Stimulated activated CD4-positive, alpha-beta T cell treated with anti-CD3 and anti-CD28 coated beads, Interleukin-12 subunit alpha, Interleukin-12 subunit beta, amount 100 ng/mL, for 4 hours (primary cell): Measurements from ENCODE around the gene RGS6.

Experiments used
- DNase-seq: peaks from one replicate; pipeline ENCODE4 v3.0.0-alpha.2; 2020

The RGS6 gene

DNA sequence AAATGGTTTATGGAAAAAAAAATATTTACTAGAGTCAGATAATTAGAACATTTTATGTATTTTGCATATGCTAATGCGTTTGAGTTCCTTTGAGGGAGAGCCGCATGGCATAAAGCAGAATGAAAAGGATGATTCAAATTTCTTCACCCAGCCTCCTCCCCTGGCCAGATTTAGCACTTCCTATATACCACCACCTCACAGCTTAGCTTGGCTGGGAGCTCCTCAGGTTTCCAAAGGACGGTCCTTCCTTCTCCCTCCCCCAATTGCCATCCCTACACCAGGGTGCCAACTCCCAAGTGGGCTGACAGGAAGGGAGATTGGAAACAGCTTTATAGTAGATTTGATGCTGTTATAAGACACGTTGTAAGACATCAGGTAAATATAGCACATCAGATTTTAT is 157.4 kb downstream of the RGS6 start:
- no peak for DNase-seq

DNA sequence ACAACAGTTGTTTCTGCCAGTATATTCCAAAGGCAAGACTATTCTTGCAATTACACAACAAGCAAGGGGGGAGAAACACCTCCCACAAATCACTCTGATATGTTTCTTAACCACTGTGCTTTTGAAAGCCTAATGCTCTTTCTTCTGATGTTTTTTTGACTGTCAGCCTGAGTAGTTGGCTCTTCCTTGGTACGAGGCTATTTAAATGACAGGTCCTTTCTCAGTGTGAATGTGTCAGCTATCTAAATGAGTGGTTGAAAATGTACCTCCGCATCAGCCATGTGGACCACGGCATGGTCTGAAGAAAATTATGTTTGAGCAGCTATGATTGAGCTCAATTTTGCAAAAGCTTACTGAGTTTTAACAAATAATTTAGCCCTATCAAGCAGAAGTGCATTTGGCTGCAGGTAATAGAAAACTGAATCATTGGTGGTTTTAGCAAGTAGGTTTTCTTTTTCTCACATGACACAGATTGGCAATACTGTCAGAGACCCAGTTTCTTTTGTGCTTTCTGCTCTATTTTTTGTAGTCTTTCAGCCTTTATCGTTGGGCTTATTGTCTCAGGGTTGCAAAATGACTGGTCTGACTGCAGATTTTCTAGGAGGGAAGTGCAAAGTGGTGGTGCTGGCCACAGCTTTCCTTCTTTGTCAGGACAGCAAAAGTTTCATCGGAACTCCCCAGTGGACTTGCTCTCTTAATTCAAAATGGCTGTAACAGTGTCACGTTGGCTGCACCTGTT is 162.8 kb downstream of the RGS6 start:
- DNase-seq, result no peak

DNA sequence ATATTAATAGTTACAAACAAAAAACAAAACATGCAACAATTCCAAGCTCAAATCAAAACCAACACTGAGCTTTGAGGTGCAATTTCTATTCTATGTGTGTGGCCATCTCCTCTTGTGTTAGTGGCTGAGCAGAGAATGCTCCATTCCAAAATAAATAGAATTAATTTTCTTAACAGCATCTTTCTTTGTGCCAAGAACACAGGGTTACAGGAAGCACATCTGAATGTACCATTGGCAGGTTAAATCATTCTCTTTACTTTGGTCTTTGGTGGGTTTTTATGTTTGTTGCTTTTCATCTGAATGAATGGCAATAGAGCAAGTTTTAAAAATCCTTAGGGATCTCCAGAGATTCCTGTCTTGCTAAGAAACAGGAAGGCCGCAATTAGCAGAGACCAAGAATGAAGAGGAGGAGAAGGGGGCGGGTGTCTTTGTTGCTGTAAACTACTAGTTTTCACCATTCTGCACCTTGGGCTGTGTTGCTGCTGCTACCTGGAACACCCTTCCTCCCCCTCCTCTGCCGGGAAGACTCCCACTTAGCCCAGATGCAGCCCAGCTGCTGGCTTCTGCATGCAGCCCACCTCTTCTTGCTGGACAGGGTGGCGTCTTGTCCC is 165.0 kb downstream of the RGS6 start:
- DNase-seq, result no peak

DNA sequence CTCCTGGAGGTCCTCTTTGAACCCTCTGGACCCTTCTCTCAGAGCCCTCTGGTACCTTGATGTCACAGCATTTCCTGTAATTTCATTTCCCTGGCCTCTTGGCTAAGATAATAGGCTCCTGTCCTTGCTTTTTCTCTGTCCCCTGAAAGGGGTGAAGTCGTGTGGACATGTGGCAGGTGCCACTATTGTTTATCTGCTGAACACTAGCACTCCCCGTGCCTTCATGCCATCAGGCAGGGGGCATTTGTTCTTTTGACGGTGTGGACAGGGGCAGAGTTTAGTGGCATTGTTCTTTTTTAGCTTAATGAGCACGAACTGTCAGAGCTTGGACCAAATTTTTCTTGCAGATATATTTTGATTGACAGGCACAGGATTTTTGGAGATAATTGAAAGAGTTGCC is 166.0 kb downstream of the RGS6 start:
- DNase-seq, result no peak

DNA sequence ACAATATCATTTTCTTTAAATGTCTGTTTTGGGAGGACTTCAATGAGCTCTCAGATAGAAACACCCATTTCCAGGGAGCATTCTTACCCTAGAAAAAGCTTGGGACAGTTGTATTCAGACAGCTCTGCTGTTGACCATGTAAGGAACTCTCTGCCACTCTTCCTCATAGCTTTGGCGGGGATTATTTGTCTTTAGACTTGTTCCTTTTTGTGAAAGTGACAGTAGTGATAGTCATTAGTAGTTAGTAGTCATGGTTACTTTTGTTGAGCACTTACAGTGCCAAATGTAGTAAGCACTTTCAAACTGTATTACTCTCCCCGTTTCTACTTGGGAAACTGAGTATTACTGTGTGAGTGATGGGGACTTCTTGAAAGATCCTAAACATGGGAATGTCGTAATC is 167.3 kb downstream of the RGS6 start:
- no peak for DNase-seq

DNA sequence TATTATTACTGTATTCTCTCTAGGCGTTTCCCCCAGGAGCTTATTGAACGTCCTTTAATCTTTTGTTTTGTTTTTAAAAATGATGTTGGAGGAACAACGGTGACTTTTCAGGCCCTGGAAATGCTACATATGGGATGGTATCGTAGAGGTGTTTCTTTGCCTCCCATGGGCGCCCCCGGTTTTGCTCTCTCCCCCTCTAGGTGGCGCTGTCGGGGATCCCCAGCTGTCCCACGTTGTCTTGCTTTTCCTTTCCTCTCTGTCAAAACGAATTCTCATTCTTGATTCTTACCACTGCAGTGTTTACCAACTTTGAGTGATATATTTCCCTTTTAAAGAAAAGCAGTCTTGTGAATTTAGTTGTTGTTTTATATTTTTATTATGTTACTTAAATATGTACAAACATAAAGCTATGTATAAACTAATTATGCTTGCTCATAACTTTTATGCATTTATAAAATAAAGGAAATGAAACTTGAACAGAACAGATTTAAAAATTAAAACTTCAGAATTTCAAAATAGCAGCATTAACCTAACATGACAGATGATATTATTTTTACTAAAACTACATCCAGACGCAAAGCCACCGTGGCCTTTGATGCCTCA is 171.9 kb downstream of the RGS6 start:
- peak; percentile 30 for DNase-seq

DNA sequence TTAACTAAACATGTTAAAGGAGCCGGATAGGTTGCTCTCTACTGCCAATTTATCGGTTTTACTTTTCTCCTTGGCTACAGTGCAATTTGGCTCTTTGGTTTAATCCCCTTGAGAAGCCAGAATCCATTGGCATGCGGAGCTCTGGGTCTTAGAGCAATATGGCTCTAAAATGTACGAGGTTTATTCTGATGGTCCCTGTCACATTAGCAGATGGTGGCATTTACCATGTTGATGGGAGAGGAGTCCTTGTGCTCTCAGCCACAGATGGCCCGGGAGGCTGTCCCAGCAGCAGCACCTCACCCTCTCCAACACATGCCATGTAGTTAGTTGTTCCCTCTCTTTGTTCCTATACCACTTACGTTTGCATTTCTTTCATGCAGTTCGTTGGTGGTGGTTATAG is 179.7 kb downstream of the RGS6 start:
- no peak for DNase-seq

DNA sequence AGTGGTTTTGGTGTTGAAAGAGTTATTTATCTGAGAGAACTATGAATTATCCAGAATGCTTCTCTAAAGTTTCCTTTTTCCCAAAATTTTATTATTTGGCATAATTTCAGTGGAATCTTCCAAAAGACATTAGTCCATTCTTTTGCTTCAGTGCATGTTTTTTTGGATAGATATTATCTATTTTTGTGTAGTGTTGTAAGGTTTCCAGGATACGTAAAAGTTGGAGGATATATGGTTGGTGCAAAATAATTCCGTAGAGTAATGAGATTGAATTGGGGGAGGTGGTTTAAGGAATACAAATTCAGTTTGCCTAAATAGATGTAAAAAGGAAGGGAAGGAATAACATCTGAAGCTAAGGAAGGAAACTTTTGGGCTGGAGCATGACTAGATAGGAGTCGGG is 186.6 kb downstream of the RGS6 start:
- no peak for DNase-seq

DNA sequence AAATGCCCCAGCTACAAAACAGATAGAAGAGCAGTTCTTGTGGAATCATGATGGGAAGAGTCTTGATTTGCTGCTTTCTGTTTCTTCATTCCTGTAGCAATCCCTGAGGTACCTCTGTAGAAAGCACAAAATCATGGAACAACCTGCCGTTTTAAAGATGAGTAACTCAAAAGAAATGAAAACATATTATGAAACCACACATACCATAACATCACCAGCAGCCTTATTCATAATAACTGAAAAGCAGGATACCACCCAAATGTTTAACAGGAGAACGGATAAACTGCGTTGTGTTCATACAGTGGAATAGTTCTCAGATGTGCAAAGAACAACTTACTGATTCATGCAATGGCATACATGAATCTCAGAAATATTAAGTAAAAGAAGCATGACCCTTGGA is 188.1 kb downstream of the RGS6 start:
- no peak for DNase-seq

DNA sequence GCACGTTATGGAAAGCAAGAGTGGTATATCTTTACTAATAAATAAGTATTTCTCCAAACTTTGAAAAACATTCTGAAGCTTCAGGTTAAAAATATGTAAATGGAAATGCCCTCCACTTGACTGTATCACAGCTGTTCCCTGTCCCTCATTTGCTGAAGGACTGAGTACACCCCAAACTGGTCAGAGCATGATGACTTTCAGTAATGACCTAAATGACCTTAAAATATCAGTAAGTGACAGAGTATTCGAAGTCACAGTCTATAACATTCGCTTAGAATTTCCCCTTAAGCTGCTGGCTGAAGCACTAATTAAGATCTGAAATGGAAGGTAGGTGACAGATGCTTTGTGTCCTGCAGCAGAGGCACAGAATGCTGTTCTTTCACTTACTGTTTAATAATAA is 191.5 kb downstream of the RGS6 start:
- DNase-seq, result no peak

DNA sequence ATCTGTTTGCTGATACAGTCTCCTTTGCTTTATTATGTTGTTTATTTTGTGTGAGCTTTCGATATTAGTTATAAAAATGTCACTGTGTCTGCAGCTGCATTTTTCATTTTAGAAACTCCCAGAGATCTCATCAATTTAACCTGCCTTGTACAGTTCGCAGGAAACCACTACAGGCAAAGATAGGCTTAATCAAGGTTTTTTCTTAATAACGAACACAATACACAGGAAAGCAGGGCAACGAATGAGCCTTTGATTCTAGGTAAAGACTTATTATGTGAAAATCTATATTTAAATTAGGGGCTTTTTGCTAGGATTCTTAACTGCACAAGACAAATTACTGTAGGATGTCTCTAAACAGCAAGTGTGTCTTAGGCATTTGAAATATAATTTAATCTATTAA is 191.9 kb downstream of the RGS6 start:
- DNase-seq, result no peak

DNA sequence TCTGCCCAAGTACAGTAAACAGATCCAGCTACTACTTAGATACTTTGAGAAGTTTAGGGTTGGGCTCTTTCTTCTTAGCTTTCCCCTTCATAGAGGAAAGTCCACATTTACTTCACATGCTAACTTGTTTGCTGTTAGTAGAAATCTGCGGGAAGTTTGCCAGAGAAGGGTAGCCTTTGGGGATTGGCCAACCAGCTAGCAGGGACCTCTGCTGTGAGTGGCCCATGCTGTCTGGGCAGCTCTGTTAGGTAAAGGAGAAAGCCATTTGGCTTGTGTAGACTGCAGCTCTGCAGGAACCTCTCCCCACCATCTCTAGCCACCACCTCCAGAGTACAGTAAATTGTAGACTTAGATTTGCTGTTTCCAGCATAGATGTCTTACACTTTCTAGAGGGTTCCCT is 193.9 kb downstream of the RGS6 start:
- no peak for DNase-seq

DNA sequence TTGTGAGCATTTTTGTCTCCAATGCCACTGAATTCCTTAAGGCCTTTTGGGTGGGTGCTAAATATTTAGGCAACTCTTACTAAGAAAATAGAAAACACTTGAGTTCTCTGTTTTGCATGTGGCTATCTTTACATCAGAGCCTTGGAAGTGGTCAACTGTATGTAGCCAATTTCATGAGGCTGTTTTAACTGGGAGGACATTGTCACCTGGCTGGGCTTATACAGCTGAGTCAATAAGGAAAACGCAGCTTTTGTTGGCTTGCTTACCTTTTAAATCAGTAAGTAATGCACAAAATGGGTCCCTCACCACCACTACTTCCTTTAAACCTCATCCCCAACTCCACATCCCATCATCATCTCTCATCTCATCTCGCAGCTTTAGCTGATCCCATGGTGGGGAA is 194.3 kb downstream of the RGS6 start:
- DNase-seq, result no peak

DNA sequence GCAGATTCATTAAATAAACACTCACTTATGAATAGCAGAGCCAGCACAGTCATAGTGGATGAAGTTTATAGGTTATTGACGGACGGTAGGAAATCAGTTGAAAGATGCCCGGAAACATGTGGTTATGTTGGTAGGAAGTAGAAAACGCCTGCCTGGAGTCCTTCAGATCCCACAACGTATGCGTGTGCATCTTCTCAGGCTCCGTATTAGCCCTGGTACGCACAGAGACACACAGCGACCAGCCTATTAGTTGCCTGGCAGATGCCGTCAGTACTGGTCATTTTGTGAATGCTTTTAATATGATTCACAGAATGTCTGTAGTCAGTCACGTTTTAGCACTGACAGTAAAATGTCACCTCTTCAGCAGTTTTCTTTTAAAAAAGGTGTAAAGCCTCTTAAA is 196.4 kb downstream of the RGS6 start:
- no peak for DNase-seq

DNA sequence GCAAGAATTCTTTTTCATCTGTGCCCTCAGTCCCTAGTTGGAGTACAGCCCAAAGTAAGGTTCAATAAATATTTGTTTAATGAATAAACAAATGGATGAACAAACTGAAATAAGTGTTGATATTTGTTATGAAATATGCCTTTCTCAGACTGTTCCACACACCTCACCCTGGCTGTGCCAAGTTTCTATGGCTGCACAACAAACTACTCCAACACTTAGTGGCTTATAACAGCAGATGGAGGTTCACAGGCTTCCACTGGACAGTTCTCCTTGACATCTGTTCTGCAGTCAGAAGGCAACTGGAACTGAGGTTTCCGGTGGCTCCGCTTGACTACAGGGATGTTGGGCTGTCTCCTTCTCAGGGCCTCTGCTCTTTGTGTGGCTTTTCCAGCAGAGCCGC is 197.1 kb downstream of the RGS6 start:
- no peak for DNase-seq

DNA sequence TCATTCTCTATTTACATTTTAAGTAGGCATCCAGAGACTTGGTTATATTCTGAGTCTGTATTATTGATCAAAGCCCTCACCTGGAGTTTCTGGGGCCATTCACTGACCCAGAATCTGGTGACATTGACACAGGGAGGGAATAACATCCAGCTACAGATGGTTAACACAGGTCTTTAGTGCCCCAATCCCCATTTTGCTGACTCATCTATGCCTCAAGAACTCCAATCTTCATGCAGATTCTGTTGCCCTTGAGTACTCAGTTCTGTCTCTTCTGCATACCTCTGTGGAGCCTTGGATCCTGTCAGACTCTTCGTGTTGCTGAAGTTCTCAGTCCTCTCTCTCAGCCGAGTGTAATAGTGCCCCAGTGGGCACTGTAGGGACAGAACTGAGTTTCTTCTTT is 208.9 kb downstream of the RGS6 start:
- no peak for DNase-seq

DNA sequence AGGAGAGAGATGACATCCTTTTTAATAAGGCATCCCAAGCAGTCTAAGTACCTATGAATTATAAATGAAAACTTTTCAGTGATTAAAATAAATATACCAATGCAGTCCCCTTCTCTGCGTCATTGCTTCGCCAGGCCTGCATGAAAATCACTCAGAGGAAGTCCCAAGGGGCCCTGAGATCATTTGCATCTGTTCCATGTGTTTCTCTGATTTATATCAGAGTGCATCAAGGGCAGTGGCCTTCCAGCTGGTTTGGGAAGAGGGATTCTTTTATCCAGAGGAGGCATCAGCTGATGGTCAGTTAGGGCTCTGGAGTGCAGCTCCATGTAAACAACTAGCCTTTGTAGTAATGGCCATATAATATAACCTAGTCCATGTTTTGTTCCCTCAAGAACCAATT is 210.1 kb downstream of the RGS6 start:
- DNase-seq, result no peak

DNA sequence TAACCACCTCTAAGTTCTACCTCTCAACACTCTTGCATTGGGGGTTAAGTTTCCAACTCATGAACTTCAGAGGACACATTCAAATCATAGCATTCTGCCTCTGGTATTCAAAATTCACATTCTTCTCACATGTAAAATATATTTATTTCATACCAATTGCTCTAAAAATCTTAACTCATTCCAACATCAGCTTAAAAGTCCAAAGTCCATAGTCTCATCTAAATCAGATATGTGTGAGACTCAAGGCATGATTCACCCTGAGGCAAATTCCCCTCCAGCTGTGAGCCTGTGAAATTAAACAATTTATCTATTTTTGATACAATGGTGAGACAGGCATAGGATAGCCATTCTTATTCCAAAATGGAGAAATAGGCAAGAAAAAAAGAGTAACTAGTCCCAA is 214.0 kb downstream of the RGS6 start:
- DNase-seq, result no peak

DNA sequence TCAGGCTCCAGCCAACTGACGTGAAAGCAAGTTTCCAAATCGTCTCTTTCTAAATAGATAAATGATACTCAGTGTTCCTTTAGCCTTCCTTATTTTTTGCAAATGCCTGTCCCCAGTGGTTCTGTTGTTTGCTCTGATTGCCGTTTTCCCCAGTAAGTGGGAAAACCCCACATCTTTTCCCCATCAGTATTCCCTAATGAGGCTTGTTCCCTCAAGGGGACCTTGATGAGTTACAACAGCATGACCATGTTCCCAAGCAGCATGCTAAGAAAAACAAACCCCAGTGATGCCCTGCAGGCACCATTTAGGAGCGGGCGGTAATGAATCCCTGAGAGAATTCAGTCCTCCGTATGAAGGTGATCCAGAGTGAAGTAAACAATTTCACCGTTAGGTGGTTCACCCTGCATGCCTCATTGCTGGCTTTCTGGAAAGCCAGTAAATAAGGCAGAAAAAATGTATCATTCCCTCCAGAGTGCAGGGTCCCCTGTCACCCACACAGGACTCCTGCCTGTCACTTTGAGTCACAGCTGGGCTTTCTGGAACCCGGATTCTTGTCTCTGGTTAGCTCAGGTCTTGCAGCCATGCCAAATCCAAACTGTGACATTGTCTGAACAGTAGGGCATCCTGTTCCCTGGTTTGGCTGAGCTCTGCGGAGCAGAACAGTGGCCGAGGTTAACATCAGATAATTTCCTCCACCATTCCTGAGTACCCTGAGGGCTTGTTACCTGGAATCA is 222.6 kb downstream of the RGS6 start:
- DNase-seq, result no peak

DNA sequence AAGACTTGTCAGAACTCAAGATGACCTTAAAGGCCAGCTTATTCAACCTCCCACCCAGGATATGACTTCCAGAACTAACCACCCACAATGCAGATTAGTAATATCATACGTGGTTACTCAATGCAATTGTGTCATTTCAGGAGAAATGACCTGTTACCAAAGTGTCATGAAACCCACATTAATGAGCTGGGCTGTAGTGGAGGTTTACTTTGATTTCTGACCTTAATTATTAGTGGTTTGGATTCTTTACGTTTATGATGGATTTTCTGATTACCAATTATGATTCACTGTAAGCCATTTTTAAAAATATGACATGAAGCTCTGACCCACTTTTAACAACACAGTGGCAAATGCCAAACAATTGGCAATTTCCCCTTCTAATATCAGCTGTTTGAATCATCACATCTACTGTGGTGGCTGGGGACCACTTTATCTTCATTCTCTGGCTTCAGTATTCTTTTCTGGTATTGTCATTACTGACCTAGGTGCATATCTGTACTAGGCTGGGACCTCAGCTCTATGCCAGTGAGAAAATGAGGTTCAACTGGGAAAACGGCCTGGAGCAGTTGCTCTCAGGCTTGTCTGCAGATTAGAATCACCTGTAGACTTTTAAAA is 223.3 kb downstream of the RGS6 start:
- no peak for DNase-seq

DNA sequence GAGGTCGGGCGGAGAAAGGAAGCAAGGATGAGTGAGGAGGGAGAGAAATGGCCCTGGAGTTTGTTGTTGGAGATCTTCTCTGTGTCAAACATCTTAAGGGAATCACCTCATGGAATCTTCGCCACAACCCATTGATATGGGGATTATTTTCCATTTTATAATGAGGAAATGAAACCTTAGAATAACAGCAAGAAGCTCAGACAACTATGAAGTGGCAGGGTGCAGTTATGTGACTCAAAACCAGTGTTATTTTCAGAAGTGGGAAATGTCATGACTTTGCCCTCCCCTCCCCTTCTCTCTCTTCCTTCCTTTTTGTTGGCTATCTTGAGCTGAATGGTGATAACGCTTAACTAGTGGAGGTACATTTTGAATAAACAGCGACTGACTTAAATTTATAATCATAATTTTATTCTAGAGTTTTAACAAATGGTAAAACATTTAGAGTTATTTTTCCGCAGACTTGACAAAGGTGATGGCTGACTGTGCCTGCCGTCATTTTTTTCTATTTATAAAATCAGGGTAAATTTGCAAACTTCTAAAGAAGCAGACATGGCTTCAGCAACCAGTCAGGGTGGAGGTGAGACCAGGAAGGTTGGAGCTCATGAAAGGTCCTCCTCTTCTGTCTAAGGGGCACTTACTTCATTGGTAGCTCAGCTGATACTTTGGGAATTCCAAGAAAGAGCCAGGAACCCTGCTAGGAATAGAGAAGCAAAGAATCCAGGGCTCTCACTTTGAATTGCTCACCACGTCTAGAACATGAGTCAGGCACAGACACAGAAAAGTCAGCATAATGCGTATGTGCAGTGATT is 232.4 kb downstream of the RGS6 start:
- no peak for DNase-seq

DNA sequence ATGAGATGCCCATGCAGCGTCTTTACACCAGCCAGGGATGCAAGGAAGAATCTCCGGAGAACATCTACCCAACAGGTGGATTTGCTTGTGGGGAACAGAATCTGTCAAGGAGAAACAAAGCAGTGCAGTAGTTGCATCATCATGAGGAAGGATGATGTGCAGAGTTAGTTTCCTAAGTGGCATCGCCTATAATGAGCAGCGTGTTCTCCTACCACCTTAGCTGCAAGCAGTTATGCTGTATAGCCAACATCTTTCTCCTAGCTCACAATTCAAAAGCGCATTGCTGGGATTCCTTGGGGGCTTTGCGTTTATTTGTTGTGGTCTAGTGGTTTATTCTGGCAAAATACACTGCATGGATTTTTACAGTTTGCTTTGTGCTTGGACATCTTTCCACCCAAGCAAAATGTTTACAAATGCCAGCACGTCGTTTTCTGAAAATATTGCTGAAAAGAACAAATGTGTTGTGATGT is 233.0 kb downstream of the RGS6 start:
- no peak for DNase-seq

DNA sequence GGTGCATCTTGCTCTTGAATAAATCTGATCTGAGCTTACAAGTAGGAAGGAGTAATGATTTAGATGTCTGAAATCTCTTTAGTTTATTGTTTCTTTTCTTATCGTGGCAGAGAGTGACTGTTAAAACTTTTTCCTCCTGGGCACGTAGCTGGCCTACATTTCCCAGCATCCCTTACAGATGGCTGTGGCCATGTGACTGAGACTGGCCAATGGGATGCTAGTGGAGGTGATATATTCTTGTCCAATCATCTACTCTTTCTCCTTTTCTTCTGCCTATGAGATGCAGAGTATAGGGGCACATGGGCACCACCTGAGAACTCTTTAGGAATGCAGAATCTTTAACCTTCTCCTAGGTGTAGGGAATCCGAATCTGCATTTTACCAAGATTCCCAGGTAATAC is 237.3 kb downstream of the RGS6 start:
- DNase-seq, result no peak
